SK-N-SH (cell line): ENCODE measurements around the gene SYT1. TPM values are rescaled to one million over a fixed set of nuclear protein-coding genes. Genes with fewer than 3 reads are reported as not detected.

Experiments
- CTCF ChIA-PET: fragments of 300-600, 350-600 bp; formaldehyde crosslinking; extraction: SDS; loops from one replicate; lab custom pipeline; 2021; lab: Yijun Ruan, JAX
- POLR2A ChIA-PET: fragments of 350-600 bp; sonication (Branson Sonifier 250); formaldehyde crosslinking; extraction: SDS; loops from one replicate; lab custom pipeline; 2020; ENCODE audit warnings: antibody characterized with exemption, inconsistent platforms; lab: Yijun Ruan, JAX
- DNase-seq: peaks from one replicate; pipeline ENCODE4 v3.0.0; 2012
- H2AFZ ChIP-seq: fragments of 200-600 bp; sonication (generic); 2 replicates; pipeline ENCODE4 v1.8.1; 2016; ENCODE audit warnings: antibody characterized with exemption, mild to moderate bottlenecking, low read depth
- H3F3A ChIP-seq: fragments of 200-600 bp; sonication (generic); replicated peaks from 2 replicates; pipeline ENCODE3; 2016; ENCODE audit warnings: antibody characterized with exemption, mild to moderate bottlenecking; ENCODE audit not compliant: insufficient read depth
- H3K27ac ChIP-seq, 2 experiments: fragments of 200-500 bp in 1 of 2; fragments of 200-600 bp in 1 of 2; sonication (Bioruptor generic) in 1 of 2; sonication (generic), shearing (Covaris generic) in 1 of 2; 2 replicates each; pipeline versions ENCODE4 v1.5.1 to v1.6.1; 2014 to 2016; ENCODE audit warnings: low read depth in 2 of 2, inconsistent platforms in 1 of 2, low read length in 1 of 2, mild to moderate bottlenecking in 1 of 2, mixed read lengths in 1 of 2
- H3K27me3 ChIP-seq: fragments of 200-600 bp; sonication (generic), shearing (Covaris generic); 2 replicates; pipeline ENCODE4 v1.6.1; 2016; ENCODE audit warnings: mixed run types; ENCODE audit not compliant: insufficient read depth
- H3K36me3 ChIP-seq, 2 experiments: fragments of 200-500 bp in 1 of 2; fragments of 200-600 bp in 1 of 2; sonication (Bioruptor generic) in 1 of 2; sonication (generic) in 1 of 2; replicated peaks in 1 of 2; 2 replicates each; pipeline versions ENCODE3 to v1.5.1; 2014 to 2016; ENCODE audit warnings: low read length in 1 of 2, mild to moderate bottlenecking in 1 of 2; ENCODE audit not compliant: insufficient read depth in 2 of 2, control insufficient read depth in 1 of 2
- H3K4me1 ChIP-seq, 2 experiments: fragments of 200-500 bp in 1 of 2; fragments of 200-600 bp in 1 of 2; sonication (Bioruptor generic) in 1 of 2; sonication (generic), shearing (Covaris generic) in 1 of 2; 2 replicates each; pipeline versions ENCODE4 v1.5.1 to v1.6.1; 2014 to 2016; ENCODE audit warnings: low read depth in 1 of 2, low read length in 1 of 2, mixed run types in 1 of 2; ENCODE audit not compliant: insufficient read depth in 2 of 2, control insufficient read depth in 1 of 2
- H3K4me2 ChIP-seq: fragments of 200-600 bp; sonication (generic), shearing (Covaris generic); 2 replicates; pipeline ENCODE4 v1.6.1; 2017; ENCODE audit warnings: mixed run types
- H3K4me3 ChIP-seq, 2 experiments: fragments of 200-500 bp in 1 of 2; fragments of 200-600 bp in 1 of 2; sonication (Bioruptor generic) in 1 of 2; sonication (generic), shearing (Covaris generic) in 1 of 2; 2 replicates each; pipeline versions ENCODE4 v1.5.1 to v1.8.1; 2014 to 2016; ENCODE audit warnings: low read depth in 2 of 2, inconsistent platforms in 1 of 2, low read length in 1 of 2, mild to moderate bottlenecking in 1 of 2, mixed read lengths in 1 of 2, moderate library complexity in 1 of 2
- H3K79me2 ChIP-seq: fragments of 200-600 bp; sonication (generic); 2 replicates; pipeline ENCODE4 v1.8.1; 2017; ENCODE audit warnings: mild to moderate bottlenecking; ENCODE audit not compliant: insufficient read depth
- H3K9ac ChIP-seq: fragments of 200-600 bp; sonication (generic); 2 replicates; pipeline ENCODE4 v1.6.1; 2017; ENCODE audit warnings: mixed run types
- H3K9me2 ChIP-seq: fragments of 200-600 bp; sonication (generic); 2 replicates; pipeline ENCODE4 v1.6.1; 2017; ENCODE audit warnings: mixed run types
- H3K9me3 ChIP-seq: fragments of 200-600 bp; sonication (generic); 2 replicates; pipeline ENCODE4 v1.6.1; 2017; ENCODE audit warnings: mixed run types, mild to moderate bottlenecking, moderate library complexity
- H4K20me1 ChIP-seq: fragments of 200-600 bp; sonication (generic); 2 replicates; pipeline ENCODE4 v1.6.1; 2017; ENCODE audit warnings: mild to moderate bottlenecking, mixed run types; ENCODE audit not compliant: insufficient read depth
- ELF1 ChIP-seq: IDR thresholded peaks from 2 replicates; pipeline ENCODE4 v1.4.0; 2012
- EP300 ChIP-seq, 2 experiments: IDR thresholded peaks; 2 replicates each; pipeline versions ENCODE4 v1.4.0 to v1.6.1; 2012; ENCODE audit warnings: borderline replicate concordance in 1 of 2, low read depth in 1 of 2, low read length in 1 of 2
- EZH2phosphoT487 ChIP-seq: fragments of 200-600 bp; sonication (generic); IDR thresholded peaks from 2 replicates; pipeline ENCODE4 v1.6.1; 2017; ENCODE audit warnings: low read depth, mixed run types, mild to moderate bottlenecking, antibody characterized with exemption, moderate library complexity, borderline replicate concordance
- FOXJ3 ChIP-seq: sonication (generic); formaldehyde crosslinking; IDR thresholded peaks from 2 replicates; pipeline ENCODE4 v1.5.1; 2020; ENCODE audit warnings: mild to moderate bottlenecking, missing genetic modification reagents
- FOXM1 ChIP-seq: IDR thresholded peaks from 2 replicates; pipeline ENCODE4 v1.4.0; 2012; ENCODE audit warnings: low read depth, mild to moderate bottlenecking
- GABPA ChIP-seq: IDR thresholded peaks from 2 replicates; pipeline ENCODE4 v1.4.0; 2012; ENCODE audit warnings: low read depth, mild to moderate bottlenecking
- GATA2 ChIP-seq: sonication (generic); formaldehyde crosslinking; IDR thresholded peaks from 2 replicates; pipeline ENCODE4 v1.5.0; 2020; ENCODE audit warnings: mild to moderate bottlenecking, missing genetic modification reagents
- MXI1 ChIP-seq: IDR thresholded peaks from 2 replicates; pipeline ENCODE4 v1.6.1; 2012; ENCODE audit warnings: mild to moderate bottlenecking, low read depth, low read length, improper control_type of control experiment
- NFIC ChIP-seq: IDR thresholded peaks from 2 replicates; pipeline ENCODE4 v1.4.0; 2012; ENCODE audit warnings: borderline replicate concordance
- RFX5 ChIP-seq: IDR thresholded peaks from 2 replicates; pipeline ENCODE4 v1.6.1; 2012; ENCODE audit warnings: mild to moderate bottlenecking, improper control_type of control experiment, low read length
- SIN3A ChIP-seq: IDR thresholded peaks from 2 replicates; pipeline ENCODE4 v1.6.1; 2012; ENCODE audit warnings: low read depth, mild to moderate bottlenecking, low read length, moderate library complexity, borderline replicate concordance
- WGBS: methylation state at CpG from one replicate; pipeline ENCODE4 v1.1.6; 2017; ENCODE audit warnings: low lambda C conversion rate; 5-methylcytosine and 5-hydroxymethylcytosine counted together
- polyA plus RNA-seq, 3 experiments: library from polyadenylated mRNA; depleted of rRNA; stranded (reverse); fragments of >200 nt; gene quantifications; 2 replicates each; pipeline ENCODE4 v1.2.3, GENCODE V29; 2012
- TF ChIP-seq, protein P1 (sequence below): IDR thresholded peaks from 2 replicates; pipeline ENCODE4 v1.4.0; 2012; ENCODE audit warnings: low read depth, borderline replicate concordance
- TF ChIP-seq, protein P2 (sequence below): IDR thresholded peaks from 2 replicates; pipeline ENCODE4 v1.4.0; 2012; ENCODE audit warnings: low read depth, borderline replicate concordance
- TF ChIP-seq, protein P3 (sequence below): fragments of 150-350 bp; IDR thresholded peaks from 2 replicates; pipeline ENCODE4 v1.6.1; 2016; ENCODE audit warnings: mild to moderate bottlenecking, low read depth, low read length
- TF ChIP-seq, protein P4 (sequence below): IDR thresholded peaks from 2 replicates; pipeline ENCODE4 v1.4.0; 2012; ENCODE audit warnings: low read depth

The SYT1 gene
- polyA plus RNA-seq, 1 of the 3 experiments (the other 2 are of a cell fraction), result 12.7 TPM

DNA sequence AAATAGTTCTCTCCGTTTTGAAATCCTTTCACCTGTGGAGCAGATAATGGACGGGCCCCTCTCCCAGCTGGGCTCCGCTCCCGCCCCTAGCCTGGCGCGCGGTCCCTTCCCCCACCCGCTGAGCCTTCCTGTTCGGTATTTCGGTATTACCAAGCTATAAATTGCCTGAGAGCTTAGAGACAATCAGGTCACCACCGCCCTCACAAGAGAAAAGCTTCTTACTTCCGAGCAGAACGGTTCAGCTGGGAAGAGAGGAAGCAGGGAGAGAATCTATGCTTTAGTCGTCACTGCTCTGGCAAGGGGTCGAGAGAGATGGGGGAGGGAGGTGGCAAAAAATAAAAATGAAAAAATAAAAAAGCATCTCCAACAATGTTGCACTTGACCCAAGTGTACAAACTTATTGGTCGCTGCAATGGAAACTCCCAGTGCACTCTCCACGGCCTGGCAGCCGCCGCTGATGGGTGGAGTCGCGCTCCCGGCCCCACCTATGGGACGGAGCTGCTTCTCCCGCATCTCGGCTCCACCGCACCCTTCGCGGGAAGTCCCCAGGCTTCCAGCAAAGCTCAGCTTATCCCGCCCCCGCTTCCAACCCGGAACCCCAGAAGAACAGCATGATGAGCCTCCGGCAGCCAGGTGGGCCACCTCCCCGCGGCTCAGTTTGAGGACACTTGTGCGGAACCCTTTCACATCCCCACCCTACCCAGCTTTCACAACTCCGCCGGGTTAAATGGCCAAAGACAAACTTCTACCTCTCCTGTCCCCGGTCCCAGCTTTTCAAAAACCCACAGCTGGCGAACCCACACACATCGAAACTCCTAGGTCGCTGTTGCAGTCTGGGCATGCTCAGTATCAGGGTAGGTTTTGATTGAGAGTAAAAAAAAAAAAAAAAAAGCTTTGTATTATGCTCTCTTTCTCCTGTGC lies 832 bp upstream of the SYT1 start (continued):
- TF ChIP-seq, protein P1, sequence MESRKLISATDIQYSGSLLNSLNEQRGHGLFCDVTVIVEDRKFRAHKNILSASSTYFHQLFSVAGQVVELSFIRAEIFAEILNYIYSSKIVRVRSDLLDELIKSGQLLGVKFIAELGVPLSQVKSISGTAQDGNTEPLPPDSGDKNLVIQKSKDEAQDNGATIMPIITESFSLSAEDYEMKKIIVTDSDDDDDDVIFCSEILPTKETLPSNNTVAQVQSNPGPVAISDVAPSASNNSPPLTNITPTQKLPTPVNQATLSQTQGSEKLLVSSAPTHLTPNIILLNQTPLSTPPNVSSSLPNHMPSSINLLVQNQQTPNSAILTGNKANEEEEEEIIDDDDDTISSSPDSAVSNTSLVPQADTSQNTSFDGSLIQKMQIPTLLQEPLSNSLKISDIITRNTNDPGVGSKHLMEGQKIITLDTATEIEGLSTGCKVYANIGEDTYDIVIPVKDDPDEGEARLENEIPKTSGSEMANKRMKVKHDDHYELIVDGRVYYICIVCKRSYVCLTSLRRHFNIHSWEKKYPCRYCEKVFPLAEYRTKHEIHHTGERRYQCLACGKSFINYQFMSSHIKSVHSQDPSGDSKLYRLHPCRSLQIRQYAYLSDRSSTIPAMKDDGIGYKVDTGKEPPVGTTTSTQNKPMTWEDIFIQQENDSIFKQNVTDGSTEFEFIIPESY, result no peak
- TF ChIP-seq, protein P2, sequence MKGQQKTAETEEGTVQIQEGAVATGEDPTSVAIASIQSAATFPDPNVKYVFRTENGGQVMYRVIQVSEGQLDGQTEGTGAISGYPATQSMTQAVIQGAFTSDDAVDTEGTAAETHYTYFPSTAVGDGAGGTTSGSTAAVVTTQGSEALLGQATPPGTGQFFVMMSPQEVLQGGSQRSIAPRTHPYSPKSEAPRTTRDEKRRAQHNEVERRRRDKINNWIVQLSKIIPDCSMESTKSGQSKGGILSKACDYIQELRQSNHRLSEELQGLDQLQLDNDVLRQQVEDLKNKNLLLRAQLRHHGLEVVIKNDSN, result no peak
- TF ChIP-seq GATA2 (no peak), FOXJ3 (CRISPR knock-in tag) (no peak), ELF1 (no peak), GABPA (no peak), EZH2phosphoT487 (no peak), EP300 (IDR thresholded peaks at IDR 0.05; ENCODE audit: borderline replicate concordance in 1 of 2, low read depth in 1 of 2, low read length in 1 of 2) (peak in 1 of 2 experiments; percentile 42; a peak in 1 of 4 replicates), FOXM1 (no peak), RFX5 (no peak), NFIC (no peak; the same call in 1 of the 2 replicates)
- TF ChIP-seq, protein P3, sequence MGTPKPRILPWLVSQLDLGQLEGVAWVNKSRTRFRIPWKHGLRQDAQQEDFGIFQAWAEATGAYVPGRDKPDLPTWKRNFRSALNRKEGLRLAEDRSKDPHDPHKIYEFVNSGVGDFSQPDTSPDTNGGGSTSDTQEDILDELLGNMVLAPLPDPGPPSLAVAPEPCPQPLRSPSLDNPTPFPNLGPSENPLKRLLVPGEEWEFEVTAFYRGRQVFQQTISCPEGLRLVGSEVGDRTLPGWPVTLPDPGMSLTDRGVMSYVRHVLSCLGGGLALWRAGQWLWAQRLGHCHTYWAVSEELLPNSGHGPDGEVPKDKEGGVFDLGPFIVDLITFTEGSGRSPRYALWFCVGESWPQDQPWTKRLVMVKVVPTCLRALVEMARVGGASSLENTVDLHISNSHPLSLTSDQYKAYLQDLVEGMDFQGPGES, result no peak

DNA sequence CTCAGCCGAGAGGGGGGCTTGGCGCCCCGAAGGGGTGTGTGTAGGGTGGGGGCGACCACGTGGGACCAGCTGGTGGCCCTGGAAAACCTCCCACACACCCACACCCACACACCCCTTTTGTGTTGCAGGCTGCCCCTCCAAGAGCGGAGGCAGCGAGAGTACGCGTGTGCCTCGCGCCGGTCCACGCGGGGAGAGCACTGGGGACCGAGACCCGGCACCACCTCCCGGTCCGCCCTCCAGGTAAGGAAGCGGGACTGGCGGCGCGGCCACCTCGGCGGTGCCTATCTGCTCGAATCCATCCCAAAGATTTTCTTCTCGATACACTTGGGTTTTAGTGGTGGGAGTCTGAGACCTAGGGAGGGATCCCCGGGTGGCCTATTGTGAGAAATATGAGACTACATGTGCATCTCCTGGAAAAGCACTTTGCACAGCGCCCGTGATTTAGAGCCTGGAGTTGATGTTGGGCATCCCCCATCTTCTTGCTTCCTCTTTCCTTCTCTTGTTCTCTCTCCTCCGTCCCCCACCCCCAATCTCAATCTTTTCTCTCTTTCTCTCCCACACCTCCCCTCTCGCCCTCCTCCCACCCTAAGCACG lies 393 bp downstream of the SYT1 start:
- 1% methylated on average over 27 of the region's 32 CpGs for WGBS
- DNase-seq, result no peak
- Histone ChIP-seq H3K27ac (peak overlapping the region; percentile 87 to 94), H3K9me3 (no peaks in the 10 kb centered on the region), H4K20me1 (no peaks in the 10 kb centered on the region; the same call in 1 of the 2 replicates), H3K4me1 (peaks cover 5 to 15% of the 10 kb centered on the region in 2 experiments; a peak in 2 of 4 replicates), H3K9me2 (no peaks in the 10 kb centered on the region; the same call in 1 of the 2 replicates), H3K4me3 (peak overlapping the region; percentile 90 to 97), H2AFZ (peak overlapping the region; percentile 82), H3K79me2 (peaks cover 48% of the 10 kb centered on the region), H3K4me2 (peak overlapping the region; percentile 79), H3K27me3 (no peaks in the 10 kb centered on the region), H3F3A (peaks cover 17% of the 10 kb centered on the region), H3K36me3 (peaks cover 0 to 24% of the 10 kb centered on the region in 2 experiments), H3K9ac (peak overlapping the region; percentile 64)
- POLR2A ChIA-PET, result interaction anchor here (1.0 to 2.2 kb wide), 7 partner anchors 10 to 299 kb away, joined by 3 to 8 read pairs (median 4); no protein-coding TSS in a partner anchor
- CTCF ChIA-PET, result interaction anchor here (0.9 kb wide), 1 partner anchor 472 kb away, joined by 4 read pairs; no protein-coding TSS in a partner anchor
- TF ChIP-seq, protein P4, sequence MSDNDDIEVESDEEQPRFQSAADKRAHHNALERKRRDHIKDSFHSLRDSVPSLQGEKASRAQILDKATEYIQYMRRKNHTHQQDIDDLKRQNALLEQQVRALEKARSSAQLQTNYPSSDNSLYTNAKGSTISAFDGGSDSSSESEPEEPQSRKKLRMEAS, result peak; percentile 8; the same call in 1 of the 2 replicates
- no peak for TF ChIP-seq SIN3A
- no peak for TF ChIP-seq EZH2phosphoT487
- TF ChIP-seq MXI1, result peak; percentile 78
- TF ChIP-seq, protein P3, result no peak
- TF ChIP-seq, all 33 proteins: peak for 2
